HepG2 (cell line): ENCODE results near the gene DLST. TPM values are rescaled to one million over a fixed set of nuclear protein-coding genes. Genes with fewer than 3 reads are reported as not detected.

ENCODE experiments used
- AKAP8 ChIP-seq: sonication (generic); formaldehyde crosslinking; IDR thresholded peaks from 2 replicates; pipeline ENCODE4 v1.5.1; 2020; ENCODE audit warnings: mild to moderate bottlenecking, missing genetic modification reagents
- BCLAF1 ChIP-seq: fragments of 450-650 bp; IDR thresholded peaks from 2 replicates; pipeline ENCODE4 v1.6.1; 2017; ENCODE audit warnings: mild to moderate bottlenecking
- ERF ChIP-seq: IDR thresholded peaks from 2 replicates; pipeline ENCODE4 v1.6.1; 2018; ENCODE audit warnings: missing biosample characterization, missing genetic modification reagents
- HNRNPK ChIP-seq: fragments of 200-400 bp; formaldehyde crosslinking; IDR thresholded peaks from 2 replicates; pipeline ENCODE4 v1.6.1; 2018; ENCODE audit warnings: low read length, low read depth, moderate library complexity, mild to moderate bottlenecking; ENCODE audit not compliant: poor library complexity, severe bottlenecking
- HNRNPLL ChIP-seq: fragments of 200-400 bp; formaldehyde crosslinking; IDR thresholded peaks from 2 replicates; pipeline ENCODE4 v1.6.1; 2017; ENCODE audit warnings: mild to moderate bottlenecking, low read depth, low read length; ENCODE audit not compliant: poor library complexity, severe bottlenecking
- MAFG ChIP-seq: sonication (generic); formaldehyde crosslinking; IDR thresholded peaks from 2 replicates; pipeline ENCODE4 v1.5.1; 2020; ENCODE audit warnings: mild to moderate bottlenecking, missing genetic modification reagents
- MEF2D ChIP-seq: sonication (generic); formaldehyde crosslinking; IDR thresholded peaks from 2 replicates; pipeline ENCODE4 v1.5.1; 2020; ENCODE audit warnings: mild to moderate bottlenecking, missing genetic modification reagents
- MNT ChIP-seq: fragments of 450-650 bp; IDR thresholded peaks from 2 replicates; pipeline ENCODE4 v1.6.1; 2016
- NFRKB ChIP-seq: fragments of 450-650 bp; IDR thresholded peaks from 2 replicates; pipeline ENCODE4 v1.6.1; 2017
- NFYC ChIP-seq: IDR thresholded peaks from 2 replicates; pipeline ENCODE4 v1.6.1; 2016; ENCODE audit warnings: missing genetic modification reagents, missing compliant biosample characterization
- NR3C1 ChIP-seq: sonication (generic); formaldehyde crosslinking; IDR thresholded peaks from 2 replicates; pipeline ENCODE4 v1.4.0; 2020; ENCODE audit warnings: missing genetic modification reagents
- RCOR2 ChIP-seq: IDR thresholded peaks from 2 replicates; pipeline ENCODE4 v1.6.1; 2016; ENCODE audit warnings: missing biosample characterization, missing genetic modification reagents
- RXRB ChIP-seq: IDR thresholded peaks from 2 replicates; pipeline ENCODE4 v1.6.1; 2016; ENCODE audit warnings: borderline replicate concordance, missing genetic modification reagents, missing compliant biosample characterization
- SIN3B ChIP-seq: fragments of 150-350 bp; IDR thresholded peaks from 2 replicates; pipeline ENCODE4 v1.6.1; 2014; ENCODE audit warnings: low read length
- TOE1 ChIP-seq: sonication (generic); formaldehyde crosslinking; IDR thresholded peaks from 2 replicates; pipeline ENCODE4 v1.4.0; 2020; ENCODE audit warnings: mild to moderate bottlenecking, missing genetic modification reagents
- TRIM22 ChIP-seq: fragments of 450-650 bp; IDR thresholded peaks from 2 replicates; pipeline ENCODE4 v1.6.1; 2017
- ZBTB39 ChIP-seq: sonication (generic); formaldehyde crosslinking; IDR thresholded peaks from 2 replicates; pipeline ENCODE4 v1.5.0; 2020; ENCODE audit warnings: missing genetic modification reagents
- ZFP36 ChIP-seq: fragments of 150-350 bp; IDR thresholded peaks from 2 replicates; pipeline ENCODE4 v1.6.1; 2018; ENCODE audit warnings: borderline replicate concordance, low read length, low read depth; ENCODE audit not compliant: partially characterized antibody
- ZMYM4 ChIP-seq: sonication (generic); formaldehyde crosslinking; IDR thresholded peaks from 2 replicates; pipeline ENCODE4 v1.8.1; 2023; ENCODE audit warnings: mild to moderate bottlenecking, missing genetic modification reagents
- ZNF260 ChIP-seq: sonication (generic); formaldehyde crosslinking; IDR thresholded peaks from 2 replicates; pipeline ENCODE4 v1.4.0; 2020; ENCODE audit warnings: missing genetic modification reagents, low read depth, mild to moderate bottlenecking, borderline replicate concordance
- ZNF451 ChIP-seq: sonication (generic); formaldehyde crosslinking; IDR thresholded peaks from 2 replicates; pipeline ENCODE4 v1.5.0; 2020; ENCODE audit warnings: mild to moderate bottlenecking, missing genetic modification reagents
- ZNF598 ChIP-seq: sonication (generic); formaldehyde crosslinking; IDR thresholded peaks from 2 replicates; pipeline ENCODE4 v1.5.1; 2020; ENCODE audit warnings: mild to moderate bottlenecking, missing genetic modification reagents, borderline replicate concordance
- ZNF772 ChIP-seq: sonication (generic); formaldehyde crosslinking; IDR thresholded peaks from 2 replicates; pipeline ENCODE4 v1.5.0; 2020; ENCODE audit warnings: mild to moderate bottlenecking, missing genetic modification reagents
- ZNF780A ChIP-seq: sonication (generic); formaldehyde crosslinking; IDR thresholded peaks from 2 replicates; pipeline ENCODE4 v1.8.0; 2022; ENCODE audit warnings: mild to moderate bottlenecking, missing genetic modification reagents, moderate library complexity
- polyA plus RNA-seq, 8 experiments: library from polyadenylated mRNA; depleted of rRNA in 3 of 8; stranded (reverse) in 7 of 8; unstranded in 1 of 8; fragments of >200 nt; fragmentation: Illumina TruSeq in 4 of 8; extraction: Trizol in 4 of 8; gene quantifications; 2 replicates each; pipeline versions ENCODE4 v1.2.1 to v1.2.3, GENCODE V29; 2011 to 2016; ENCODE audit warnings: low read depth in 4 of 8, missing spikeins in 1 of 8, mixed read lengths in 1 of 8; ENCODE audit not compliant: insufficient read depth in 1 of 8
- total RNA-seq, 5 experiments: library from RNA; depleted of rRNA; stranded (reverse); fragments of >200 nt; fragmentation: Illumina TruSeq; extraction: Trizol; gene quantifications; 2 replicates each; pipeline ENCODE4 v1.2.3, GENCODE V29; 2016; ENCODE audit warnings: low read depth in 1 of 5

The DLST gene
- total and polyA plus RNA-seq, 2 of the 13 experiments (the other 11 are each of a cell fraction or from before 2014, with no cell fraction given), result 56.5 to 94.3 TPM

GRCh38 chr14:74950795-74951442 is 69.2 kb downstream of the DLST start (continued):
- no peak for TF ChIP-seq ZBTB39 (CRISPR knock-in tag)
- no peak for TF ChIP-seq TRIM22
- TF ChIP-seq ZNF780A (CRISPR knock-in tag), result no peak
- TF ChIP-seq HNRNPK, result no peak
- TF ChIP-seq MAFG, result no peak
- TF ChIP-seq NFRKB, result no peak
- TF ChIP-seq MNT, result no peak
- no peak for TF ChIP-seq NR3C1 (CRISPR knock-in tag)
- no peak for TF ChIP-seq BCLAF1
- TF ChIP-seq ZNF772, result peak; percentile 65; the same call in 1 of the 2 replicates
- no peak for TF ChIP-seq ZNF260
- TF ChIP-seq ZFP36, result no peak
- no peak for TF ChIP-seq RCOR2
- TF ChIP-seq NFYC, result no peak
- no peak for TF ChIP-seq AKAP8 (CRISPR knock-in tag)
- no peak for TF ChIP-seq SIN3B
- TF ChIP-seq ZNF598 (CRISPR knock-in tag), result no peak
- peak; percentile 56 for TF ChIP-seq RXRB
- no peak; the same call in 1 of the 2 replicates for TF ChIP-seq ERF (CRISPR knock-in tag)
- 0 out of 2 replicates have a peak, but pooled peaks have one; percentile 15 for TF ChIP-seq MEF2D
- peak; percentile 69; the same call in 1 of the 2 replicates for TF ChIP-seq ZMYM4
- no peak for TF ChIP-seq TOE1 (CRISPR knock-in tag)
- TF ChIP-seq HNRNPLL, result no peak
- no peak for TF ChIP-seq ZNF451 (CRISPR knock-in tag)
